ENCODE measurements around the gene PRKAB2.

DNA sequence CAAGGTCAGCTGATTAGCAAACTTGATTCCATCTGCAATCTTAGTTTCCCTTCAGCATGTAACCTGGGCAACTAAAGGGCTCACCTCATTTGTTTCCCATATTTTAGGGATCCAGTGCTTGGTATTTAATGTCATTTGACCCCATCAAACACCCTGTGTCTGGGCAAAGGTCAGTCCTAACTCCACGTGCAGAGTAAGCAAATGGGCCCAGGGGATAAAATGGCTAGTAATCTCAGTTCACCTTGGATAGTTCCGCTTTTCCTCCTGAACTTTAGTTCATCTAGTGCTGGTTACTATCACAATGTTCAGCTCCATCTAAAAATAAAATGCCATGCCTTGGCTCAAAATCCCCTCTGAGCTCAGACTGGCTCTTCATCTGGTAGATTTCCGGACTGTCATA is 19.5 kb downstream of the PRKAB2 start:
- TF ChIP-seq, protein P1, sequence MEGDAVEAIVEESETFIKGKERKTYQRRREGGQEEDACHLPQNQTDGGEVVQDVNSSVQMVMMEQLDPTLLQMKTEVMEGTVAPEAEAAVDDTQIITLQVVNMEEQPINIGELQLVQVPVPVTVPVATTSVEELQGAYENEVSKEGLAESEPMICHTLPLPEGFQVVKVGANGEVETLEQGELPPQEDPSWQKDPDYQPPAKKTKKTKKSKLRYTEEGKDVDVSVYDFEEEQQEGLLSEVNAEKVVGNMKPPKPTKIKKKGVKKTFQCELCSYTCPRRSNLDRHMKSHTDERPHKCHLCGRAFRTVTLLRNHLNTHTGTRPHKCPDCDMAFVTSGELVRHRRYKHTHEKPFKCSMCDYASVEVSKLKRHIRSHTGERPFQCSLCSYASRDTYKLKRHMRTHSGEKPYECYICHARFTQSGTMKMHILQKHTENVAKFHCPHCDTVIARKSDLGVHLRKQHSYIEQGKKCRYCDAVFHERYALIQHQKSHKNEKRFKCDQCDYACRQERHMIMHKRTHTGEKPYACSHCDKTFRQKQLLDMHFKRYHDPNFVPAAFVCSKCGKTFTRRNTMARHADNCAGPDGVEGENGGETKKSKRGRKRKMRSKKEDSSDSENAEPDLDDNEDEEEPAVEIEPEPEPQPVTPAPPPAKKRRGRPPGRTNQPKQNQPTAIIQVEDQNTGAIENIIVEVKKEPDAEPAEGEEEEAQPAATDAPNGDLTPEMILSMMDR (IDR thresholded peaks at IDR 0.05): no peak
- TF ChIP-seq POLR2AphosphoS5 (IDR thresholded peaks at IDR 0.05) (no peak), POLR2A (IDR thresholded peaks at IDR 0.05) (no peak), EP300 (IDR thresholded peaks at IDR 0.05) (no peak)

Data from suprapubic skin (tissue), 4 donors.